T-helper 17 cell (primary cell): ENCODE results near the gene TLR3. TPM values are rescaled to one million over a fixed set of nuclear protein-coding genes. Genes with fewer than 3 reads are reported as not detected.

Experiments used
- ATAC-seq: fragments of 150-1000 bp; cut with Tn5 transposase; 2 replicates; pipeline ENCODE4 v1.10.0; 2021; ENCODE audit warnings: mild to moderate bottlenecking, moderate library complexity
- DNase-seq, 3 donors: peaks; one replicate each; pipeline versions ENCODE4 v3.0.0 to v3.0.0-alpha.2; 2020 to 2021
- H3K9me3 ChIP-seq: one replicate; pipeline ENCODE4 v1.7.0; 2013; ENCODE audit warnings: low read length, mild to moderate bottlenecking; ENCODE audit not compliant: control insufficient read depth, poor library complexity, severe bottlenecking
- H3K27ac Mint-ChIP-seq: one replicate; pipeline ENCODE4 v1.8.0; 2022; ENCODE audit warnings: mild to moderate bottlenecking, moderate library complexity, mixed read lengths
- H3K27me3 Mint-ChIP-seq: one replicate; pipeline ENCODE4 v1.8.0; 2022; ENCODE audit warnings: mixed read lengths
- H3K36me3 Mint-ChIP-seq: one replicate; pipeline ENCODE4 v1.8.0; 2022; ENCODE audit warnings: low read depth, mixed read lengths
- H3K4me1 Mint-ChIP-seq: one replicate; pipeline ENCODE4 v1.8.0; 2022; ENCODE audit warnings: mild to moderate bottlenecking, mixed read lengths
- H3K4me3 Mint-ChIP-seq: one replicate; pipeline ENCODE4 v1.8.0; 2022; ENCODE audit warnings: mild to moderate bottlenecking, moderate library complexity, mixed read lengths
- total RNA-seq, 4 donors: library from RNA in 2 of 4; stranded (reverse) in 2 of 4; gene quantifications; one replicate each; pipeline ENCODE4 v1.2.3 and lab custom pipeline; 2022 to 2026

The TLR3 gene
- total RNA-seq, 2 donors from 2014 or later, result 0.55 to 1.5 TPM

DNA sequence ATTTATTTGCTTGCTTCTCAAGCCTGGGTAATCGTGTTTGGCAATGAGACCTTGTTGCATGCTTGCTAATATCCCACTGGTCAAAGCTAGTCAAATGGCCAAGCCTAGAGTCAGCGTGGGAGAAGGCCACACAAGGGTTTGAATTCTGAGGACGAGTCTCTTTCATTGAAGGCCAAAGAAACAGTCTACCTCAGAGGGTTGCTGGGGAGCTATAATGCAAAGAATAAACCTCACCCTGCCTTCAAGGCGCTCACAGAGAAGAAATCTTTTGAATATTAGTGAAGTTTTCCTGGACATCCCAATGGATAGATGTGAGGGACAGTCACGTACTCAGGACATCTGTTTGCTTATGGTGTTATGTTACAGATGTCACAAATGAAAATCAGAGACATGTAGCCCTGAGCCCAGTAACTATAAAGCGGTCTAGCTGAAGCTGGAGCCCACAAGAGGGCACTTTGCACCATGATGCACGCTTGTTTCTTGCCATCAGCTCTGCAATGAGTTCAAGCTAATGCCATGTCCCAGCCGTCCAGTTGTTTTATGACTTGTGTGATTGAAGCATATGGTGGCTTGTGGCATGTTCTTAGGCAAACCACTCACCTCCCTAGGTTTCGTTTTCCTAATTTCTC lies 1.1 kb upstream of the TLR3 start:
- peak in 1 of 3 donors; percentile 7 for DNase-seq
- ATAC-seq, result peak; percentile 78
- Mint-ChIP-seq H3K36me3 (no peaks in the 10 kb centered on the region), H3K27me3 (peaks cover 16% of the 10 kb centered on the region), H3K4me3 (peak overlapping the region; percentile 89), H3K27ac (peak overlapping the region; percentile 93), H3K4me1 (peaks cover 19% of the 10 kb centered on the region)
- H3K9me3 ChIP-seq, result no peaks in the 10 kb centered on the region

DNA sequence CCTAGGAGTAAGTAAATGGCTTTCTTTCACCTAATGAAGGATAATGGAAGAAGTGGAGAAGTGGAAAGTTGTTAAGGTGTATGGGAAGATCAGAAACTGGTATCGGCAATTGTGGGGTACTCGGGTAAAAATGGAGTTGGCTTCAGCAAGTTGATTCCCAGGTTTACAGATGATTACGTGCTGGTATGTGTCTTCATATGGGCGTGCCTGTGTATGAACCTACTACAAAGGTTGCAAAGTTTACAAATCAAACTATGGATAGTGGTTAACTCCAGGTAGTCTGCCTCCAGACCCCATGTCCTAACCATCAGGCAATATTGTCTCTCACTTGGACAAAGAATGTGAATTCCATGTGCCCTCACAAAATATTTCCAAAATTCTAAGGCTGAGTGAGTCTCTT lies 773 bp downstream of the TLR3 start:
- peaks cover 19% of the 10 kb centered on the region for H3K4me1 Mint-ChIP-seq
- ATAC-seq (no peak), DNase-seq (no peak)
- H3K4me3 Mint-ChIP-seq, result peak overlapping the region; percentile 89
- H3K36me3 Mint-ChIP-seq, result no peaks in the 10 kb centered on the region
- peak overlapping the region; percentile 93 for H3K27ac Mint-ChIP-seq
- peaks cover 16% of the 10 kb centered on the region for H3K27me3 Mint-ChIP-seq
- H3K9me3 ChIP-seq, result no peaks in the 10 kb centered on the region

DNA sequence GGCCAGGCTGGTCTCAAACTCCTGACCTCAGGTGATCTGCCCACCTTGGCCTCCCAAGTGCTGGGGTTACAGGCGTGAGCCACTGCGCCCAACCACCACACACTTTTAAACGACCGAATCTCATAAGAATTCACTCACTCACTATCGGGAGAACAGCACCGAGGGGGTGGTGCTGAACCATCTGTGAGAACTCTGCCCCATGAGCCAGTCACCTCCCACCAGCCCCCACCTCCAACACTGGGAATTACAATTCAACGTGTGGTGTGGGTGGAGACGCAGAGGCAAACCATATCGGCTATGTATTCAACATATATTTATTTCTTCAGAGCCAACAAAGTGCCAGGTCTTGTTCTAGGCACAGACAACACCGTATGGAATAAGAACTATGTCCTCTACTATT lies 3.6 kb downstream of the TLR3 start:
- DNase-seq, result no peak
- H3K4me1 Mint-ChIP-seq, result peaks cover 19% of the 10 kb centered on the region
- no peaks in the 10 kb centered on the region for H3K36me3 Mint-ChIP-seq
- no peak overlapping the region for H3K27ac Mint-ChIP-seq
- no peaks in the 10 kb centered on the region for H3K27me3 Mint-ChIP-seq
- H3K9me3 ChIP-seq, result no peaks in the 10 kb centered on the region
- H3K4me3 Mint-ChIP-seq, result no peak overlapping the region
- no peak for ATAC-seq

DNA sequence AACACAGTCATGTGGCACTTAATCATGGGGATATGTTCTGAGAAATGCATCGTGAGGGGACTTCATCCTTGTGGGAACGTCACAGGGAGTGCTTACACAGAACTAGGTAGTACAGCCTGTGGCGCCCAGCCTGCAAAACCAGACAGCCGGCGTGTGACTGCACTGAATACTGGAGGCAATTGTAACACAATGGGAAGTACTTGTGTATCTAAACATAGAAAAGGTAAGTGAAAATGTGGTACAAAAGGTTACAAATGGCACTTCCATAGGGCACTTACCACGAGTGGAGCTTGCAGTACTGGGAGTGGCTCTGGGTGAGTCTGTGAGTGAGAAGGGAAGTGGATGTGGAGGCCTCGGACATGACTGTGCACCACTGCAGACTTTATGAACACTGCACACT lies 5.2 kb downstream of the TLR3 start:
- ATAC-seq (no peak), DNase-seq (no peak)
- H3K4me3 Mint-ChIP-seq, result no peak overlapping the region
- H3K36me3 Mint-ChIP-seq, result peaks cover 2% of the 10 kb centered on the region
- H3K4me1 Mint-ChIP-seq, result peaks cover 12% of the 10 kb centered on the region
- H3K27ac Mint-ChIP-seq, result no peak overlapping the region
- H3K9me3 ChIP-seq, result no peaks in the 10 kb centered on the region
- H3K27me3 Mint-ChIP-seq, result no peaks in the 10 kb centered on the region

DNA sequence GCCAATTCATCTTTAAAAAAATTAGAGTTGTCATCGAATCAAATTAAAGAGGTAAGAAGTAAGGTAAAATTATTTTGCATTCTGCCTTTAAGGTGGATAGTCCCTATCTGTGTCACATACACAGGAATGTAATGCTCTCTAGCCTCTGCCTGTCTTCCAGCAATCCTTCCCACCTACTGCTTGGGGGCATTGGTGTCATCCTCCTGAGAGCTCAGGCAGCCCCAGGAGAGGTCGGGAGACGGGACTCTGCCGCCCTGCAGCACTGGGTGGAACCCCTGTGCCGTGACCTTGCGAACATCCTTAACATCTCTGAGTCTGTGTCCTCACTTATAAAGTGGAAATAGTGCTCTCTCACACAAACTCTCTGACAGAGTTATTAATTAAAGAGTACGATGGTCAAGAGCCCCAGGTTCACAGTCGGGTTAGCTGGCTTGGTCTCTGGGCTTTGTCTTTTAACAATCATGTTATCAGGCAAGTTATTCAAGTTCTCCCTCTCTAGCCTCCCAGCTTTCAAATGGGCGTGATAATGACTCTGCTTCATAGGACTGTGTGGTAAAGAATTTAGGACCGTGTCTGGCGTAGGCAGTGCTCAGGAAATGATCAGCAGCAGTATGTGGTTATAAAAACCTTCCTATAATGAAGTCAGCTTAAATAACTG lies 10.2 kb downstream of the TLR3 start:
- H3K4me1 Mint-ChIP-seq, result no peaks in the 10 kb centered on the region
- ATAC-seq (no peak), DNase-seq (no peak)
- H3K4me3 Mint-ChIP-seq, result no peak overlapping the region
- peaks cover 6% of the 10 kb centered on the region for H3K27me3 Mint-ChIP-seq
- peaks cover 6% of the 10 kb centered on the region for H3K36me3 Mint-ChIP-seq
- no peak overlapping the region for H3K27ac Mint-ChIP-seq
- no peaks in the 10 kb centered on the region for H3K9me3 ChIP-seq

DNA sequence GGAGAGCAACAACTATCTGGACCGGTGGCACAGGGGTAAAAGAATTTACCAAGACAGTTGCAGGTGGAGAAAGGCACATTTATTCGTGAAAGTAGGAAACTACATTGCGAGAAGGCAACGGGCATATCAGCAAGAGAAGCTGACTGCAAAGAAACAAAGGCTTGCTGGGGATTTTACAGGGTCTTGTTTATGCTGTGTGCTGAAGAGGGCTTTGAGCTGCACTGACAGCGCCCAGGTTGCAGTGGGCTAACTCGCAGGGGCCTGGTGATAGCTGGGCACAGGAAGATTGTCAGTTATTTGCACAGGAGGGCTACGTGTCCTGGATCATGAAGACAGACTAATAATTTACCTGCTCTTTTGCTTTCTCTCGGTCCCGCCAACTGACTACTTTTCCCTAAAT lies 10.7 kb downstream of the TLR3 start:
- Mint-ChIP-seq H3K4me1 (no peaks in the 10 kb centered on the region), H3K4me3 (no peak overlapping the region), H3K27me3 (peaks cover 6% of the 10 kb centered on the region), H3K27ac (no peak overlapping the region), H3K36me3 (peaks cover 6% of the 10 kb centered on the region)
- DNase-seq, result no peak
- no peaks in the 10 kb centered on the region for H3K9me3 ChIP-seq
- ATAC-seq, result no peak

DNA sequence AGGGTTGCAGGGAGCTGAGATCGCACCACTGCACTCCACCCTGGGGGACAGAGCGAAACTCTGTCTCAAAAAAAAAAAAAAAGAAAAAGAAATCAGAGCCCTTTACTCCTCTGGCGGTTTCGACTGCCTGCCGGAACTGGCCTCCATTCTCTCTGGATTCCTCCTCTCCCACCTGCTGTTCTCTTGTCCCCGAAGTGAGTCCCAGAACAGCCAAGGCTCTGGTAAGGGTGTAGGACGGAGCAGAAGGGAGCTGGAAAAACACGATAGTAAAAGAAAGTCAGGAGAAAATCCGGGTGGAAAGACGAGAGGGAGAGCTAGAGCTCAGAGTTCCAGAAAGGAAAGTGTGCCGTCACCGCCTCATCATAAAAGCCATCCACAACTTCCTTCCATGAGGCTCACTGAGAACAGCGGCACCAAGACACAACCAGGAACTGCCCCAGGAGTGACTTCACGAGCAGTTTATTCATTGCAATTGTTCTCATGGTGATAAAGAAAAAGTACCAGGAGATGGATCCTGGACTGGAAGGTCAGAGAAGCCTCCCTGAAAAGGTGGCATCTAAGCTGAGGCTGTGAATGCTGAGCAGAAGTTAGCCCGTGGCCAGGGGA lies 12.3 kb downstream of the TLR3 start:
- ATAC-seq, result no peak
- H3K4me1 Mint-ChIP-seq, result no peaks in the 10 kb centered on the region
- DNase-seq, result no peak
- no peak overlapping the region for H3K4me3 Mint-ChIP-seq
- H3K36me3 Mint-ChIP-seq, result peaks cover 6% of the 10 kb centered on the region
- H3K27me3 Mint-ChIP-seq, result peaks cover 6% of the 10 kb centered on the region
- no peaks in the 10 kb centered on the region for H3K9me3 ChIP-seq
- H3K27ac Mint-ChIP-seq, result no peak overlapping the region

DNA sequence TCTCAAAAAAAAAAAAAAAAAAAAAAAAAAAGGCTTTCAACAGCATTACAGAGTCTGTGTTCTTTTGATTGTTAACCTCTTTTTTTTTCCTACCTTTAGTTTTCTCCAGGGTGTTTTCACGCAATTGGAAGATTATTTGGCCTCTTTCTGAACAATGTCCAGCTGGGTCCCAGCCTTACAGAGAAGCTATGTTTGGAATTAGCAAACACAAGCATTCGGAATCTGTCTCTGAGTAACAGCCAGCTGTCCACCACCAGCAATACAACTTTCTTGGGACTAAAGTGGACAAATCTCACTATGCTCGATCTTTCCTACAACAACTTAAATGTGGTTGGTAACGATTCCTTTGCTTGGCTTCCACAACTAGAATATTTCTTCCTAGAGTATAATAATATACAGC lies 13.3 kb downstream of the TLR3 start:
- H3K9me3 ChIP-seq, result no peaks in the 10 kb centered on the region
- Mint-ChIP-seq H3K27me3 (peaks cover 6% of the 10 kb centered on the region), H3K4me1 (no peaks in the 10 kb centered on the region), H3K4me3 (no peak overlapping the region), H3K36me3 (peaks cover 6% of the 10 kb centered on the region), H3K27ac (no peak overlapping the region)
- no peak for ATAC-seq
- DNase-seq, result no peak

DNA sequence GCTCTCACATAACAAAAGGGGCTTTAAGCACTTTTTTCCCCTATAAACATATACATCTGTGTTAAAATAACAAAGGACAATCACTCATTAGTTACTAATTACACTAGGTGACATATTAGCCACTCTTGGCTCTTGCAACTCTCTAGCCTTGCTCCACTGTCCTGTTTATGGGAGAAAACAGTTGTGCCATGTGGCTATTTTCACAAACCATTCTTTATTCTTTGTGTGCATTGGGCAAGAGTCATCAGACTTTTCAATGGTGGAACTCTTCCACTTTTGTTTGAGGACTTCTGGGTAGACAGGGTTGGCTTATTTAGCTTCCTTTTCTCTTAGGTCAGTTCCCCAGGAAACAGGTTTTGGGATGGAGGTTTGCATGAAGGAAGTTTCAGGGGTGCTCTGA lies 19.6 kb downstream of the TLR3 start:
- ATAC-seq (no peak), DNase-seq (no peak)
- no peaks in the 10 kb centered on the region for H3K36me3 Mint-ChIP-seq
- H3K9me3 ChIP-seq, result no peaks in the 10 kb centered on the region
- H3K27ac Mint-ChIP-seq, result no peak overlapping the region
- H3K27me3 Mint-ChIP-seq, result peaks cover 9% of the 10 kb centered on the region
- no peak overlapping the region for H3K4me3 Mint-ChIP-seq
- no peaks in the 10 kb centered on the region for H3K4me1 Mint-ChIP-seq

DNA sequence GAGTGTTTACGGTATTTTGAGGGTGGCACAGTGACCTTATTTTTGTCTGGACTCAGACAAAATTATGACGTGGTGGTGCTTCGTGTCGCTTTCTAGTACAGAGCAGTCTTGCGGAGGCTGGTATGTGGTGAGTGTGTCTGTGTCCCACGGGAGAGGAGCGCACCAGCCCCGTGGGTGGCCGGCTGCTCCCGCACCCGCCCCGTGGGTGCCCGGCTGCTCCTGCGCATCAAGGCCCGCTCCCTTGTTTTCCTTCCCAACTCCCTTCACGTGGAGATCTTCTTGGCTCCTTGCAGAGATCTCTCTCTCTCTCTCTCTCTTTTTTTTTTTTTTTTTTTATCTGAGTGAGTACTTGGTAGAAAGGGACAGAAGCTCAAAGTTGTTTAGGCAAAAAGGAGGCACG lies 23.3 kb downstream of the TLR3 start:
- Mint-ChIP-seq H3K27ac (no peak overlapping the region), H3K4me1 (peaks cover 3% of the 10 kb centered on the region), H3K27me3 (peaks cover 31% of the 10 kb centered on the region), H3K4me3 (no peak overlapping the region), H3K36me3 (no peaks in the 10 kb centered on the region)
- no peak for ATAC-seq
- no peak for DNase-seq
- H3K9me3 ChIP-seq, result no peaks in the 10 kb centered on the region

DNA sequence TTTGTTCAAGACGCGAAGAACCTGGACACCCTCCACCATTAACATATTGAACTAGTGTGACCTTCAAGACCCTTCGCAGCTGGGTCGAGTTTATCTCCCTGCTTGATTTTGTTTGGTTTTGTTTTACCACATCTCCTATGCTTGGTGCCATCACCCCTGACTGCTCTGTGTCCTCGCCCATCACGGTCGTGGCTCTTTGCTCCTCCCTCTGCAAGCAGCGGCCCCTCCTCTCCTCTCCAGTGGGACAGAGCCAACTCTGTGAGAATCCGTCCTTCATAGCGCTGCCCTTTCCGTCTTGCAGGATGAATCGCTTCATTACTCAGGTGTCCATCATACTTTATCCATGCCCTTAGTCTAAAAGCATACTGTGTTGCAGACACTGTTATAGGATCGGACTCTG lies 26.4 kb downstream of the TLR3 start:
- Mint-ChIP-seq H3K27me3 (peaks cover 39% of the 10 kb centered on the region), H3K36me3 (no peaks in the 10 kb centered on the region), H3K4me3 (no peak overlapping the region), H3K4me1 (peaks cover 3% of the 10 kb centered on the region), H3K27ac (no peak overlapping the region)
- no peak for ATAC-seq
- no peak for DNase-seq
- H3K9me3 ChIP-seq, result no peaks in the 10 kb centered on the region

DNA sequence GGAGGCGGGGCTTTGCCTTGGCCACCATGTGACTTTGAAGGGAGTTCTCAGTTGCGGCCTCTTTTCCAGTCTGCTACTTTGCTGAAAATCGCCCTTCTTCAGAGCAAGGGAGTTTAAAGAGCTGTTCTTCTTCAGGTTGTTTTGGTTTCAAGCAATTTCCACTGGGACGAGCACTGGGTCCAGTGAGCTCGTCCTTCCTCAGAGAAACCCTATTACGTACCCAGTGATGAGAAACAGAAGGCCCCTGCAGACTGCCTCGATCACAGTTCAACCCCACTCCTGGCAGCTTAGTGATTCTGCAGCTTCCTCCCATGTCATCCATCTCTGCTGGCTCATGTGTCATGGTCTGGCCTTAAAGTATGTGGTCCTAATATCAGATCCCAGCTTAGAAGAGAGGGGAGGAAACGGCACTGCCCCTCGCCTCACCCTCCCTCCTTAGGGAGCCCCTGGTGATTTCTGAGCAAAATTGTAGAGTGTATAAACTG lies 27.8 kb downstream of the TLR3 start:
- ATAC-seq (no peak), DNase-seq (no peak)
- Mint-ChIP-seq H3K4me1 (peaks cover 3% of the 10 kb centered on the region), H3K27ac (peak overlapping the region; percentile 39), H3K4me3 (no peak overlapping the region), H3K27me3 (peaks cover 35% of the 10 kb centered on the region), H3K36me3 (no peaks in the 10 kb centered on the region)
- H3K9me3 ChIP-seq, result no peaks in the 10 kb centered on the region

DNA sequence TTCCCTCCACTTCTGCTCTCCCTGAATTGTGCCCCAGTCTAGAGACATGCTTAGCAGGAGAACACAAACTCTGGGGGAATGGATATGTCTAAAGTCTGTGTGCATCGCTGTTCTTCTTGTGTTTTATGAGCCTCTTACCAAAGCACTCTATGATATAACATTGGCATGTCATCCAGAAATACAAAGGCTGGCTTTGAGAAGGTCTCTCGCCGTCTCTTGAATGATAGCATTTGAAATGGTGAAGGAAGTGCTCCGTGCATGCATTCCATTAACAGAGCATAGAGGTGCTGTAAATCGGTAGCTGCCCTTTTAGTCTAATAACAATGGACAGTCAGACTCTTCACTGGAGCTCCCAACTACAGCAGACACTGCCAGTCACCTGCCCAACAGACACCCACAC lies 28.4 kb downstream of the TLR3 start:
- Mint-ChIP-seq H3K4me1 (peaks cover 3% of the 10 kb centered on the region), H3K27ac (peak overlapping the region; percentile 39), H3K4me3 (no peak overlapping the region), H3K36me3 (no peaks in the 10 kb centered on the region), H3K27me3 (peaks cover 34% of the 10 kb centered on the region)
- H3K9me3 ChIP-seq, result no peaks in the 10 kb centered on the region
- DNase-seq (no peak), ATAC-seq (no peak)

DNA sequence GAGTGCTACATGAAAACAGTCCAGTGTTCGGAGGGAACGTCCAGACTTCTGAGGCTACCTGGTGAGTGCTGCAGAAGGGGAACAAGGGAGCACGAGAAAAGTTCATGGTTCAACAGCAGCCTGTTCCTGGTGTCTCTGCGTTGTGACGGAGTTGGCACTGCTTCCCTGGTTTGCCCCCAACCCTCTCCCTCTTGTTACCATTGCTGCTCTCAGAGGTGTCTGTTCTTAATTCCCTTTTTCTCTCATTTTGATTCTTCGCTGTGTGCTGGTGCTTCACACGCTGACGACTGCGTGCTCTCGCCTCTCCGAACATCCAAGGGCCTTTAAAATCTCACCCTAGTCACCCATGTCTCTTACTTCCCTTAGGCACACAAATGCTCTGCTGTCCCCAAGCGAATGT lies 34.0 kb downstream of the TLR3 start:
- no peak for DNase-seq
- Mint-ChIP-seq H3K27me3 (peaks cover 43% of the 10 kb centered on the region), H3K4me1 (peaks cover 9% of the 10 kb centered on the region), H3K4me3 (peak overlapping the region; percentile 76), H3K36me3 (peaks cover 6% of the 10 kb centered on the region), H3K27ac (no peak overlapping the region)
- no peak for ATAC-seq
- H3K9me3 ChIP-seq, result no peaks in the 10 kb centered on the region
